PC-9 (cell line): Measurements from ENCODE around the gene CEP72. TPM values are rescaled to one million over a fixed set of nuclear protein-coding genes. Genes with fewer than 3 reads are reported as not detected.

Experiments used
- BruUV-seq: library from RNA; stranded (reverse); fragments of 400-500 nt; replicated peaks from 2 replicates; lab custom pipeline; 2021; lab: Mats Ljungman, UMichigan
- CTCF ChIA-PET: fragments of 300-600 bp; sonication (Branson Sonifier 250); formaldehyde crosslinking; loops from one replicate; lab custom pipeline; 2022; ENCODE audit warnings: antibody characterized with exemption; lab: Charles Lee
- POLR2A ChIA-PET: fragments of 300-600 bp; sonication (Branson Sonifier 250); formaldehyde crosslinking; loops from one replicate; lab custom pipeline; 2022; ENCODE audit warnings: antibody characterized with exemption; ENCODE audit not compliant: unreplicated experiment; lab: Charles Lee
- DNase-seq, 2 experiments: peaks; one replicate each; pipeline versions ENCODE4 v3.0.0 to v3.0.0-alpha.2; 2015 to 2022; ENCODE audit warnings: mixed read lengths in 1 of 2
- H2AFZ ChIP-seq: fragments of 200-600 bp; sonication (generic); 2 replicates; pipeline ENCODE4 v1.8.1; 2017; ENCODE audit warnings: antibody characterized with exemption
- H3F3A ChIP-seq: fragments of 200-600 bp; sonication (generic); 2 replicates; pipeline ENCODE4 v1.8.1; 2017; ENCODE audit warnings: antibody characterized with exemption, mild to moderate bottlenecking, low read depth; ENCODE audit not compliant: insufficient read depth
- H3K27ac ChIP-seq: fragments of 200-600 bp; sonication (generic); 2 replicates; pipeline ENCODE4 v1.6.1; 2016; ENCODE audit warnings: mixed run types
- H3K27me3 ChIP-seq: fragments of 200-600 bp; sonication (generic); 2 replicates; pipeline ENCODE4 v1.6.1; 2016; ENCODE audit warnings: low read depth, mixed run types; ENCODE audit not compliant: insufficient read depth
- H3K36me3 ChIP-seq: fragments of 200-600 bp; sonication (generic); 2 replicates; pipeline ENCODE4 v1.6.1; 2016; ENCODE audit warnings: low read depth, mixed run types
- H3K4me1 ChIP-seq: fragments of 200-600 bp; sonication (generic); replicated peaks from 2 replicates; pipeline ENCODE4 v1.6.1; 2016; ENCODE audit warnings: mixed run types; ENCODE audit not compliant: insufficient read depth
- H3K4me2 ChIP-seq: fragments of 200-600 bp; sonication (generic); 2 replicates; pipeline ENCODE4 v1.6.1; 2017; ENCODE audit warnings: mixed run types
- H3K4me3 ChIP-seq: fragments of 200-600 bp; sonication (generic); 2 replicates; pipeline ENCODE4 v1.6.1; 2016; ENCODE audit warnings: mixed run types
- H3K79me2 ChIP-seq: fragments of 200-600 bp; sonication (generic); 2 replicates; pipeline ENCODE4 v1.6.1; 2017; ENCODE audit warnings: low read depth, mixed run types
- H3K9me2 ChIP-seq: fragments of 200-600 bp; sonication (generic); 2 replicates; pipeline ENCODE4 v1.8.1; 2017; ENCODE audit warnings: mild to moderate bottlenecking; ENCODE audit not compliant: insufficient read depth
- H3K9me3 ChIP-seq: fragments of 200-600 bp; sonication (generic); 2 replicates; pipeline ENCODE4 v1.8.1; 2016; ENCODE audit warnings: low read depth; ENCODE audit not compliant: insufficient read depth
- H4K20me1 ChIP-seq: fragments of 200-600 bp; sonication (generic); 2 replicates; pipeline ENCODE4 v1.8.1; 2017; ENCODE audit not compliant: insufficient read depth
- CTCF ChIP-seq: fragments of 200-600 bp; sonication (generic); conservative IDR thresholded peaks from 2 replicates; pipeline ENCODE4 v1.6.1; 2017; ENCODE audit warnings: mixed run types, antibody characterized with exemption, mild to moderate bottlenecking, moderate library complexity
- EZH2 ChIP-seq: fragments of 200-600 bp; sonication (generic); IDR thresholded peaks from 2 replicates; pipeline ENCODE4 v1.8.0; 2017; ENCODE audit warnings: antibody characterized with exemption, low read depth
- intact Hi-C: fragments of 100-400 bp; cut with micrococcal nuclease; formaldehyde crosslinking; loops from one replicate; pipeline ENCODE4 v1.10.0; 2022; ENCODE audit not compliant: unreplicated experiment
- total RNA-seq: library from RNA; stranded (reverse); gene quantifications from 2 replicates; pipeline ENCODE4 v1.2.3, GENCODE V29; 2021

The CEP72 gene
- total RNA-seq, 1 experiment from 2014 or later, result 86.8 TPM

- no peaks in the 10 kb centered on the region for H3K79me2 ChIP-seq
- H3K9me3 ChIP-seq, result peaks cover 4% of the 10 kb centered on the region; the same call in 1 of the 2 replicates
- no peaks in the 10 kb centered on the region for H3K4me1 ChIP-seq
- BruUV-seq, result no TSS peak
- no peak overlapping the region for H2AFZ ChIP-seq
- DNase-seq, result no peak
- ChIA-PET CTCF (no interaction called here), POLR2A (no interaction called here)
- no peak overlapping the region for H3K4me2 ChIP-seq
- no peaks in the 10 kb centered on the region for H3K9me2 ChIP-seq
- no peak for TF ChIP-seq CTCF
- no peak for TF ChIP-seq EZH2
- no peaks in the 10 kb centered on the region for H4K20me1 ChIP-seq
- H3K36me3 ChIP-seq, result no peaks in the 10 kb centered on the region
- no peak overlapping the region for H3K27ac ChIP-seq
- H3F3A ChIP-seq, result no peaks in the 10 kb centered on the region
- H3K4me3 ChIP-seq, result no peak overlapping the region
- peaks cover 97% of the 10 kb centered on the region for H3K27me3 ChIP-seq
- intact Hi-C loops, result no loop called here
These were observed 39.6 kb upstream of the CEP72 start for GRCh38 chr5:572398-573019.

DNA sequence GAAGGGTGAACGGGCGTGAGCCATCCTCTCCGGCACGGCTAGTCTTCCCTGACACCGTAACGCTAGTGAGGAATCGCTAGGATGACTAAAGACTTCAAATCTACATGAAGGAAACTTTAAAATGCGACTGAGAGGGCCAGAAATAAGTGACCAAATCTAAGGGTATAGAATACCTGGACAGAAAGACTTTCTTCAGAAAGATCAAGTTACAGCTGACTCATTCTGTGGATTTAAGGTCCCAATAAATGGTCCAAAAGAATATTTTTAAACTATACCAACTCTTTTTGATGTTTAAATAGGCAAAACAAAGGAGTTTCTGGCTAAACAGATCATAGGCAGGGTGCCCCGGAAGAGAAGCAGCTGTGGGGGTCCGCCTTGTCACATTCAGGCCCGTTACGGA lies 38.9 kb upstream of the CEP72 start:
- Histone ChIP-seq H2AFZ (no peak overlapping the region), H3K4me1 (no peaks in the 10 kb centered on the region), H3K4me3 (no peak overlapping the region), H3K36me3 (no peaks in the 10 kb centered on the region), H3K27ac (no peak overlapping the region), H3F3A (no peaks in the 10 kb centered on the region), H3K9me3 (peaks cover 4% of the 10 kb centered on the region; the same call in 1 of the 2 replicates), H3K9me2 (no peaks in the 10 kb centered on the region), H3K27me3 (peaks cover 96% of the 10 kb centered on the region), H4K20me1 (no peaks in the 10 kb centered on the region), H3K79me2 (no peaks in the 10 kb centered on the region), H3K4me2 (no peak overlapping the region)
- DNase-seq, result no peak
- intact Hi-C loops, result no loop called here
- TF ChIP-seq CTCF, result no peak
- no peak for TF ChIP-seq EZH2
- BruUV-seq, result no TSS peak
- POLR2A ChIA-PET, result no interaction called here
- CTCF ChIA-PET, result no interaction called here

- H3K4me2 ChIP-seq, result no peak overlapping the region
- H3K79me2 ChIP-seq, result no peaks in the 10 kb centered on the region
- H3K4me1 ChIP-seq, result no peaks in the 10 kb centered on the region
- H3K27ac ChIP-seq, result no peak overlapping the region
- no peak for DNase-seq
- BruUV-seq, result no TSS peak
- no peaks in the 10 kb centered on the region for H3F3A ChIP-seq
- H3K36me3 ChIP-seq, result no peaks in the 10 kb centered on the region
- no peaks in the 10 kb centered on the region for H4K20me1 ChIP-seq
- ChIA-PET CTCF (no interaction called here), POLR2A (interaction anchor here (0.7 kb wide), 1 partner anchor 296 kb away, joined by 4 read pairs; no protein-coding TSS in a partner anchor)
- TF ChIP-seq CTCF (no peak), EZH2 (no peak)
- H2AFZ ChIP-seq, result no peak overlapping the region
- intact Hi-C loops, result no loop called here
- peaks cover 96% of the 10 kb centered on the region for H3K27me3 ChIP-seq
- peaks cover 4% of the 10 kb centered on the region; the same call in 1 of the 2 replicates for H3K9me3 ChIP-seq
- no peaks in the 10 kb centered on the region for H3K9me2 ChIP-seq
- no peak overlapping the region for H3K4me3 ChIP-seq
These were observed 38.2 kb upstream of the CEP72 start for GRCh38 chr5:573976-574375.
